Osteocyte (in vitro differentiated cells): Measurements from ENCODE around the gene GSE1. TPM values are rescaled to one million over a fixed set of nuclear protein-coding genes. Genes with fewer than 3 reads are reported as not detected.

ENCODE experiments used
- DNase-seq: peaks from one replicate; pipeline ENCODE4 v3.0.0; 2021; ENCODE audit warnings: mixed read lengths; ENCODE audit not compliant: unreplicated experiment; ENCODE audit errors: extremely low spot score
- H3K27ac Mint-ChIP-seq: one replicate; pipeline ENCODE4 v1.8.0; 2021; ENCODE audit warnings: mild to moderate bottlenecking, mixed read lengths; ENCODE audit not compliant: unreplicated experiment
- H3K27me3 Mint-ChIP-seq: one replicate; pipeline ENCODE4 v1.8.0; 2021; ENCODE audit warnings: mixed read lengths; ENCODE audit not compliant: unreplicated experiment
- H3K36me3 Mint-ChIP-seq: one replicate; pipeline ENCODE4 v1.8.0; 2021; ENCODE audit warnings: mixed read lengths; ENCODE audit not compliant: unreplicated experiment
- H3K4me1 Mint-ChIP-seq: one replicate; pipeline ENCODE4 v1.8.0; 2021; ENCODE audit warnings: mixed read lengths; ENCODE audit not compliant: unreplicated experiment
- H3K4me3 Mint-ChIP-seq: one replicate; pipeline ENCODE4 v1.8.0; 2021; ENCODE audit warnings: mild to moderate bottlenecking, moderate library complexity, mixed read lengths; ENCODE audit not compliant: unreplicated experiment
- H3K9me3 Mint-ChIP-seq: one replicate; pipeline ENCODE4 v1.8.0; 2021; ENCODE audit warnings: mixed read lengths; ENCODE audit not compliant: unreplicated experiment
- CTCF ChIP-seq: fragments of 200-600 bp; sonication (generic); IDR thresholded peaks from 2 replicates; pipeline ENCODE4 v1.5.0; 2021; ENCODE audit warnings: antibody characterized with exemption, mild to moderate bottlenecking, moderate library complexity
- total RNA-seq: library from RNA; stranded (reverse); gene quantifications from 2 replicates; pipeline ENCODE4 v1.2.1, GENCODE V29; 2021

Gene GSE1
- total RNA-seq, 1 donor from 2014 or later, result 64.1 TPM

DNA sequence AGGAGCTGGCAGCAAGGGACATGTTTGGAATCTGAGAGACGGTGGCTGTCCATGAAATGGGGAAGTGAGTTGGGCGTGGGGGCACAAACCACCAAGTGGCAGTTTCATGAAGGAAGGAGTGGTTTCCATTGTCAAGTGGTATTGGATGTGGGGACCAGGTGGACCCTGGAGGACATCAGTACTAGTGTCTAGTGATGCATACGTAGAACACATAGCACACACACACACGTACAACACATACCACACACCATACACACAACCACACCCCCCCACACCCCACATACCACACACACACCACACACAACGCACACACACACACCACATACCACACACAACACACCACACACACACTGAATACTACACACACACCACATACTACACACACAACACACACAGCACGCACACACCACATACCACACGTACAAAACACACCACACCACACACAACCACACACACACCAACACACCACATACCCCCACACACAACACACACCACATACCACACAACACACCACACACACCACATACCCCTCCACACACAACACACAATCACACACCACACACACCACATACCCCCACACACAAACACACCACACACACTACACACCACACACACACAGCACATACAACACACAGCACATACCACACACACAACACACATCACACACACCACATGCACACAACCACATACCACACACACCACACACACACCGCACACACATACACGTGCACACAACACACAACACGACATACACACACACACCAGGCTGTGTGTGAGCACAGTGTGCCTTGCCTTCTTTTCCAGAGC is 41.1 kb upstream of the GSE1 start:
- Mint-ChIP-seq H3K36me3 (peaks cover 3% of the 10 kb centered on the region), H3K4me1 (peaks cover 77% of the 10 kb centered on the region), H3K27ac (no peak overlapping the region), H3K4me3 (no peak overlapping the region), H3K27me3 (no peaks in the 10 kb centered on the region), H3K9me3 (no peaks in the 10 kb centered on the region)
- no peak for TF ChIP-seq CTCF
- no peak for DNase-seq

DNA sequence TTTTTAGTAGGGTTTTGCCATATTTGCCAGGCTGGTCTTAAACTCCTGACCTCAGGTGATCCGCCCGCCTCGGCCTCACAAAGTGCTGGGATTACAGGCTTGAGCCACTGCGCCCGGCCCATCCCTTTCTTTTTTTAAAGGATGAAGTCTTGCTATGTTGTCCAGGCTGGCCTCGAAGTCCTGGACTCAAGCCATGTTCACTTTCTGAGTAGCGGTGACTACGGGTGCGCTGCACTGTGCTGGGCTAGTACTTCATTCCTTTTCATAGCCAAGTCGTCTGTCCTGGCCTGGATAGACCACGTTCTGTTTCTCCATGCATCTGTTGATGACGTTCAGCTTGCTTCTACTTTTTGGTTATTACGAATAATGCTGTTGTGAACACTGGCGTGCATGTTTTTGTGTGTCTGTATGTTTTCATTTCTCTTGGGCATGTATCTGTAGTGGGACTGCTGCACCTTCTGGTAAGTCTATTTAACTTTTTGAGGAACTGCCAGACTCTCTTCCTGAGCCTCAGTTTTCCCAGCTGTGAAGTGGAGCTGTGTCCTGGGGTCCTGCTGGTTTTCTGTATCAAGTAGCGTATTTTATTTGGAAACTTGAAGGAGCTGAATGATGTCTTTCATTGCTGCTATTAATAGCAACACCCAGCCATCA is 40.0 kb upstream of the GSE1 start:
- peak overlapping the region; percentile 99 for H3K27ac Mint-ChIP-seq
- peaks cover under 1% of the 10 kb centered on the region for H3K36me3 Mint-ChIP-seq
- H3K4me3 Mint-ChIP-seq, result peak overlapping the region; percentile 38
- no peaks in the 10 kb centered on the region for H3K9me3 Mint-ChIP-seq
- TF ChIP-seq CTCF, result no peak
- no peak for DNase-seq
- H3K27me3 Mint-ChIP-seq, result no peaks in the 10 kb centered on the region
- H3K4me1 Mint-ChIP-seq, result peaks cover 72% of the 10 kb centered on the region

- Mint-ChIP-seq H3K4me1 (peaks cover 76% of the 10 kb centered on the region), H3K27me3 (no peaks in the 10 kb centered on the region), H3K36me3 (no peaks in the 10 kb centered on the region), H3K4me3 (peak overlapping the region; percentile 38), H3K9me3 (no peaks in the 10 kb centered on the region), H3K27ac (peak overlapping the region; percentile 99)
- DNase-seq, result peak; percentile 94
- TF ChIP-seq CTCF, result no peak
Measured at GRCh38 chr16:85573696-85574641, 39.2 kb upstream of the GSE1 start.

GRCh38 chr16:85574672-85575475 is 38.2 kb upstream of the GSE1 start:
- Mint-ChIP-seq H3K4me3 (peak overlapping the region; percentile 38), H3K4me1 (peaks cover 76% of the 10 kb centered on the region)

More at GRCh38 chr16:85574672-85575475, 38.2 kb upstream of the GSE1 start:
- H3K27me3 Mint-ChIP-seq, result no peaks in the 10 kb centered on the region
- no peak for TF ChIP-seq CTCF
- peak overlapping the region; percentile 99 for H3K27ac Mint-ChIP-seq
- peaks cover 3% of the 10 kb centered on the region for H3K36me3 Mint-ChIP-seq
- H3K9me3 Mint-ChIP-seq, result no peaks in the 10 kb centered on the region
- DNase-seq, result no peak
